GM10266 (cell line): ENCODE results near the gene CDC42EP3.

ENCODE experiments used
- DNase-seq: peaks from one replicate; pipeline ENCODE4 v3.0.0; 2012; ENCODE audit errors: extremely low spot score
- CTCF ChIP-seq: IDR thresholded peaks from 2 replicates; pipeline ENCODE4 v1.5.1; 2012; ENCODE audit warnings: mild to moderate bottlenecking, low read depth; ENCODE audit not compliant: control insufficient read depth, insufficient read depth; ENCODE audit errors: missing control alignments

CDC42EP3 gene

GRCh38 chr2:37656512-37657423 lies 14.7 kb downstream of the CDC42EP3 start:
- DNase-seq = no peak
- no peak for TF ChIP-seq CTCF

- peak; percentile 77 for DNase-seq
- no peak for TF ChIP-seq CTCF
Measured at GRCh38 chr2:37654932-37655841, 16.3 kb downstream of the CDC42EP3 start.

- TF ChIP-seq CTCF = no peak
- no peak for DNase-seq
Measured at GRCh38 chr2:37654419-37654818, 17.0 kb downstream of the CDC42EP3 start.

- DNase-seq = peak; percentile 38
- TF ChIP-seq CTCF = no peak
Measured at GRCh38 chr2:37653805-37654378, 17.6 kb downstream of the CDC42EP3 start.

GRCh38 chr2:37653093-37653492 lies 18.3 kb downstream of the CDC42EP3 start:
- no peak for TF ChIP-seq CTCF
- no peak for DNase-seq

- TF ChIP-seq CTCF = no peak
- DNase-seq = no peak
Measured at GRCh38 chr2:37652199-37652640, 19.2 kb downstream of the CDC42EP3 start.
